Astrocyte (in vitro differentiated cells and primary cell): ENCODE results near the gene CLIP3. TPM values are rescaled to one million over a fixed set of nuclear protein-coding genes. Genes with fewer than 3 reads are reported as not detected.

Experiments used
- DNase-seq: peaks from one replicate; pipeline ENCODE4 v3.0.0-alpha.2; 2010; ENCODE audit warnings: low read depth
- FAIRE-seq: peaks from 2 replicates; lab custom pipeline; 2011; peaks lifted over from hg19 to GRCh38; lab: Jason Lieb, UNC
- H2AFZ ChIP-seq: 2 replicates; pipeline ENCODE4 v1.6.0; 2012; ENCODE audit warnings: low read depth, low read length, inconsistent platforms
- H3K27ac ChIP-seq: 2 replicates; pipeline ENCODE4 v1.5.1; 2011; ENCODE audit warnings: low read depth, low read length, inconsistent platforms
- H3K27me3 ChIP-seq: 2 replicates; pipeline ENCODE4 v1.6.0; 2011; ENCODE audit warnings: low read length, inconsistent platforms; ENCODE audit not compliant: insufficient read depth
- H3K36me3 ChIP-seq: 2 replicates; pipeline ENCODE4 v1.5.1; 2011; ENCODE audit warnings: low read length, inconsistent platforms; ENCODE audit not compliant: insufficient read depth
- H3K4me1 ChIP-seq: 2 replicates; pipeline ENCODE4 v1.5.1; 2011; ENCODE audit warnings: low read length, inconsistent platforms; ENCODE audit not compliant: insufficient read depth
- H3K4me2 ChIP-seq: 2 replicates; pipeline ENCODE4 v1.6.0; 2012; ENCODE audit warnings: low read length, inconsistent platforms
- H3K4me3 ChIP-seq: 2 replicates; pipeline ENCODE4 v1.5.1; 2011; ENCODE audit warnings: low read depth, mild to moderate bottlenecking, low read length, inconsistent platforms; ENCODE audit not compliant: insufficient read depth
- H3K79me2 ChIP-seq: 2 replicates; pipeline ENCODE4 v1.6.0; 2012; ENCODE audit warnings: mild to moderate bottlenecking, low read length, inconsistent platforms; ENCODE audit not compliant: insufficient read depth
- H3K9ac ChIP-seq: 2 replicates; pipeline ENCODE4 v1.6.0; 2012; ENCODE audit warnings: mild to moderate bottlenecking, low read length, inconsistent platforms
- H3K9me3 ChIP-seq: 2 replicates; pipeline ENCODE4 v1.5.1; 2012; ENCODE audit warnings: low read depth, mild to moderate bottlenecking, low read length, inconsistent platforms; ENCODE audit not compliant: insufficient read depth
- H4K20me1 ChIP-seq: 2 replicates; pipeline ENCODE4 v1.6.0; 2012; ENCODE audit warnings: low read length, inconsistent platforms; ENCODE audit not compliant: insufficient read depth
- H3K27ac Mint-ChIP-seq: one replicate; pipeline ENCODE4 v1.8.0; 2021; ENCODE audit warnings: mild to moderate bottlenecking, mixed read lengths; ENCODE audit not compliant: unreplicated experiment
- H3K27me3 Mint-ChIP-seq: one replicate; pipeline ENCODE4 v1.8.0; 2021; ENCODE audit warnings: low read depth, mixed read lengths; ENCODE audit not compliant: unreplicated experiment
- H3K36me3 Mint-ChIP-seq: one replicate; pipeline ENCODE4 v1.8.0; 2021; ENCODE audit warnings: low read depth, mixed read lengths; ENCODE audit not compliant: unreplicated experiment
- H3K4me1 Mint-ChIP-seq: one replicate; pipeline ENCODE4 v1.8.0; 2021; ENCODE audit warnings: low read depth, mixed read lengths; ENCODE audit not compliant: unreplicated experiment
- H3K4me3 Mint-ChIP-seq: one replicate; pipeline ENCODE4 v1.8.0; 2021; ENCODE audit warnings: mild to moderate bottlenecking, moderate library complexity, mixed read lengths; ENCODE audit not compliant: unreplicated experiment
- H3K9me3 Mint-ChIP-seq: one replicate; pipeline ENCODE4 v1.8.0; 2021; ENCODE audit warnings: mild to moderate bottlenecking, mixed read lengths; ENCODE audit not compliant: unreplicated experiment
- CTCF ChIP-seq: IDR thresholded peaks from 2 replicates; pipeline ENCODE4 v1.5.1; 2011; ENCODE audit warnings: low read depth, mild to moderate bottlenecking, inconsistent platforms, low read length, moderate library complexity; ENCODE audit not compliant: insufficient read depth
- EZH2 ChIP-seq: IDR thresholded peaks from 2 replicates; pipeline ENCODE4 v1.6.1; 2012; ENCODE audit warnings: mild to moderate bottlenecking, low read length, inconsistent platforms; ENCODE audit not compliant: insufficient read depth
- total RNA-seq: library from RNA; stranded (reverse); gene quantifications from 2 replicates; pipeline ENCODE4 v1.2.1, GENCODE V29; 2021

The CLIP3 gene
- total RNA-seq, 1 donor from 2014 or later, result 57.4 TPM

GRCh38 chr19:36031308-36031707 lies 1.4 kb downstream of the CLIP3 start:
- Histone ChIP-seq H3K4me2 (no peak overlapping the region), H3K27ac (no peak overlapping the region), H3K9ac (no peak overlapping the region), H3K9me3 (no peaks in the 10 kb centered on the region), H3K27me3 (no peaks in the 10 kb centered on the region), H3K4me3 (no peak overlapping the region), H3K4me1 (no peaks in the 10 kb centered on the region), H4K20me1 (peaks cover 12% of the 10 kb centered on the region), H3K36me3 (no peaks in the 10 kb centered on the region), H2AFZ (no peak overlapping the region), H3K79me2 (no peaks in the 10 kb centered on the region)
- H3K4me1 Mint-ChIP-seq, result peaks cover 7% of the 10 kb centered on the region
- H3K27me3 Mint-ChIP-seq, result peaks cover 2% of the 10 kb centered on the region
- H3K27ac Mint-ChIP-seq, result no peak overlapping the region
- peaks cover 18% of the 10 kb centered on the region for H3K36me3 Mint-ChIP-seq
- DNase-seq (no peak), FAIRE-seq (no peak)
- no peak for TF ChIP-seq EZH2
- TF ChIP-seq CTCF, result no peak
- peak overlapping the region; percentile 76 for H3K4me3 Mint-ChIP-seq
- peaks cover 5% of the 10 kb centered on the region for H3K9me3 Mint-ChIP-seq

DNA sequence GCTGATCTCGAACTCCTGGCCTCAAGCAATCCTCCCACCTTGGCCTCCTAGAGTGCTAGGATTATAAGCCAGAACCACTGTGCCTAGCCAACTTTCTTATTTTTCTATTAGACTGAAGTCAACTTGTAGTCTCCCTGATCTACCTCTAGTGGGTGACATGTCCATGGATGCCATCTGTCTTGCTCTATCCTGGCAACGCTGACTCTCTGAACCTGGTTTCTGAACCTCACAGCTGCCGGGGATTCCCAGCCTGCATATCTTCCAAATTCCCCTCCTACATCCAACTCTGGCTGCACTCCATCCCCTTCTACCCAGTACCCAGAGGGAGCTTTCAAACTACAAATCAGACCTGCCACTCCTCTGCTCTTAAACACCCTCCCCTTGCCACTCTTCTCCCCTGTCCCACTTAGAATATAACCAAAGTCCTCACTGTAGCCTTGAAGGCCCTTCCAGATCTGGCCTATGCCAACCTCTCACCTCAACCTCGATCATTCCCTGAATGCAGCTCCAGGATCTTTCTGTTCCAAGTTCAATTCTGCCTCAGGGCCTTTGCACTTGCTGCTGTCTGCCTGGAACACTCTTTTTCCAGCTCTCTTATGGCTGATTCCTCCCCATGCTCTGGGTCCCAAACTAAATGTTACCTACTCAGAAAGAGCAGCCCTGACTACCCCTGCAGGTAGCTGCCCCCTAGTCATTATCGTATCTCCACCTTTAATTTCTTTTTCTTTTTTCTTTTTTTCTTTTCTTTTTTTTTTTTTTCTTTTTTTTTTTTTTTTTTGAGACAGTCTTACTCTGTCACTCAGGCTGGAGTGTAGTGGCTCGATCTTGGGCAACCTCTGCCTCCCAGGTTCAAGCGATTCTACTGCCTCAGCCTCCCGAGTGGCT lies 2.2 kb downstream of the CLIP3 start:
- Histone ChIP-seq H2AFZ (no peak overlapping the region), H3K4me2 (no peak overlapping the region), H3K9me3 (no peaks in the 10 kb centered on the region), H3K27me3 (no peaks in the 10 kb centered on the region), H3K4me1 (no peaks in the 10 kb centered on the region), H3K79me2 (no peaks in the 10 kb centered on the region), H3K27ac (no peak overlapping the region), H4K20me1 (peaks cover 15% of the 10 kb centered on the region), H3K4me3 (no peak overlapping the region), H3K36me3 (no peaks in the 10 kb centered on the region), H3K9ac (no peak overlapping the region)
- Mint-ChIP-seq H3K9me3 (peaks cover 5% of the 10 kb centered on the region), H3K4me1 (peaks cover 5% of the 10 kb centered on the region), H3K27me3 (peaks cover 2% of the 10 kb centered on the region), H3K36me3 (peaks cover 22% of the 10 kb centered on the region), H3K4me3 (peak overlapping the region; percentile 58), H3K27ac (peak overlapping the region; percentile 20)
- no peak for FAIRE-seq
- DNase-seq, result no peak
- TF ChIP-seq CTCF (no peak), EZH2 (no peak)
